T-helper 9 cell (primary cell): Measurements from ENCODE around the gene MGAT3.

Experiments
- DNase-seq: peaks from one replicate; pipeline ENCODE4 v3.0.0-alpha.2; 2020

The MGAT3 gene

GRCh38 chr22:39534092-39534506 lies 77.3 kb downstream of the MGAT3 start:
- DNase-seq = no peak

DNA sequence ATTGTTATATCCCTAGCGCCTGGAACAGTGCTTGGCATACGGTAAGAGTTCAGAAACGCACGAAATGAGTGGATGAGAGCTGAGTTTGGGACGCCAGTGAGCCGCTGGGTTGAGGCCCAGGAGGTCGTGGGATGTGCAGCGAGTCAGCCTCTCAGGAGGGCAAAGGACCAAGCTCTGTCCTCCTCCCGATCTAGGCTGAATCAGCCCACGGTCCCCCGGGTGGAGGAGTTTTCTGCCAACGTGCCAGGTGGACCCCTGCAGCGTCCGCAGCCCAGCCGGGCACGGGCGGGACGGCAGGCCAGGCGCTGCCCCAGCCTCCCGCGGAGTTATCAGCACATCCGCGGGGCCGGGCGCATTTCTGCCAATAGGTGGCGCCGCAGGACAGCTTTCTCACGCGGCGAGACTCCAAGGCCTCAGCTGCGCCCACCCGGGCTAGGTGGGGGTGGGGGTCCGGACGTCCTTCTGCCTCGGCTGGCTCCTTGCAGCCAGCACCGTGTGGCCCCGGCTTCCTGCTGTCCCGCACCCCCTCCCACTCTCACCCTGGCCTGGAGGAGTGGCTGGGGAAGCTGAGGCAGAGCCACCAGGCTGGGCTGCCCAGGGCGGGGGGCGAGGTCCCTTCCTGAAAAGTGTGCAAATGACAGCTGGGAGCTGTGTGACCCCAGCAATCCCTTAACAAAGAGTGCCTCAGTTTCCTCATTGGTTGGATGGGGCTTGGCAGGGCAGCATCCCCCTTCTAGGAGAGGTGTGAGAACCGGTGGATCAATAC lies 78.0 kb downstream of the MGAT3 start:
- peak; percentile 83 for DNase-seq

DNA sequence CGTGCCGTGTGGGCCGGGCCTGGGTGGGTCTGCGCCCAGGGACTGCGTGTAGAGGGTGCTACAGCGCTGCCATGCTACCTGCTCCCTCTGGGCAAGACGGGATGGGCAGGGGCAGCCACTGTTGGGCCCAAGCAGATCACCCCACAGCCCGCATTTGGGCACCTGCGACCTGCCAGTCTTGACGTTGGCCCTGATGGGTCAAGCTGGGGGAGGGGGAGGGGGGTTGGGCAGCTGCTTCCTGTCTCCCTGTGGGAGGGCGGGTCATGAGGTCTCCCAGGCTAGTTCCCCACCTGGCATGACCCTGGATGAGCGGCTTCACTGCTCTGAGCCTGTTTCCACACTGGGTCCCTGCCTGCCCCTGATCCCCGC lies 78.5 kb downstream of the MGAT3 start:
- no peak for DNase-seq

GRCh38 chr22:39535831-39536449 lies 79.1 kb downstream of the MGAT3 start:
- no peak for DNase-seq

- no peak for DNase-seq
Measured at GRCh38 chr22:39536711-39537110, 79.9 kb downstream of the MGAT3 start.

DNA sequence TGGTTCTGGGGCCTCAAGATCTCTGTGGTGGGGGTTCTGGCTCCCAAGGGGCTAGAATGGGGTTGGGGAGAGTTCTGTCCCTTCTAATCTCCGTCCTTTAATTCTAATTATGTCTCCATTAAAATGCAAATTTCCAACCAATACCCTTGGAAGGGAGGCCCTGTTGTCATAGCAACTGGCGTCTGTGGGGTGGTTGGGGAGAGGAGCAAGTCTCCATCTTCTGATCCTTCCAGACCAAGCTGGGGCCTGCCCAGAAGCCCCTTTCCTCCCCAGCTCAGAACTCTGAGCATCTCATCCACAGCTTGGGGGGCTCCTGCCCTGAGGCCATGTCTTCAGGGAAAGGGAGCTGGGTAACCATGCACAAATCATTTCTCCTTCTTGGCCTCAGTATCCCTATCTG lies 81.2 kb downstream of the MGAT3 start:
- no peak for DNase-seq
